Keratinocyte (primary cell): ENCODE results near the gene ASIC2.

Experiments used
- EZH2 ChIP-seq: IDR thresholded peaks from one replicate; pipeline ENCODE4 v1.6.1; 2012; ENCODE audit warnings: inconsistent platforms, mild to moderate bottlenecking, low read length, moderate library complexity
- TF ChIP-seq, protein P1 (sequence below), 3 experiments: IDR thresholded peaks in 1 of 3; conservative IDR thresholded peaks in 1 of 3; optimal IDR thresholded peaks in 1 of 3; 2 replicates in 2 of 3; 3 replicates in 1 of 3; pipeline versions ENCODE3 to v1.5.1; 2011; ENCODE audit warnings: low read length in 3 of 3, mild to moderate bottlenecking in 3 of 3, moderate library complexity in 2 of 3, control low read depth in 1 of 3, inconsistent platforms in 1 of 3; ENCODE audit not compliant: insufficient read depth in 2 of 3; ENCODE audit errors: extremely low read depth in 1 of 3

DNA sequence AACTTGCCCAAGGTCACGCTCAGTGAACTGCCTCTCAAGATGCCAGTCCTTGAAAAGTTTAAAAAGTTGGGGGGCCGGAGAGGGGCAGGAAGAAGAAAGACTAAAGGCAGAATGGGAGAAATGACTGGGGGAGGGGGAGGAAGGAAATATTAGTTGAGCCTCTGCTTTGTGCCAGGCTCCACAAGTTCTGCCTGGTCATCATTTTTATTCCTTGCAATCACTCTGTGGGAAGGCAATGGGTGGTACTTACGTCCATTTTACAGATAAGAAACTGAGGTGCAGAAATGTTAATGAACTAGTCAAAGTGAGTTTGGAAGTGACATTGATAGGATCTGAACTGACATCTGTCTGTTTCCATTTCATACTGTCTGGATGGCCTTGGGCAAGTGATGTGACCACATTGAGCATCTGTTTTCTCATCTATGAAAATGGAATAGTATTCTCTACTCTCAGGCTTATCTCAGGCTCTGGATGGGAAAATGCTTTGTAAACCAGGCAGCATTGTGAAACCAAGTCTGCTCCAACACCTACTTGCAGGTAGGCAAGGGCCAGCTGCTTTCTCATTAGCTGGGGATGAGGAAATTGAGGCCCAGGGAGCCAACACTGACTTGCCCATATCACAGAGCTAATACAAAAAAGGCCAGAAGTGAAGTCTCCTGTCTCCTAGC, 19.2 kb downstream of the ASIC2 start:
- no peak for TF ChIP-seq EZH2
- TF ChIP-seq, protein P1, sequence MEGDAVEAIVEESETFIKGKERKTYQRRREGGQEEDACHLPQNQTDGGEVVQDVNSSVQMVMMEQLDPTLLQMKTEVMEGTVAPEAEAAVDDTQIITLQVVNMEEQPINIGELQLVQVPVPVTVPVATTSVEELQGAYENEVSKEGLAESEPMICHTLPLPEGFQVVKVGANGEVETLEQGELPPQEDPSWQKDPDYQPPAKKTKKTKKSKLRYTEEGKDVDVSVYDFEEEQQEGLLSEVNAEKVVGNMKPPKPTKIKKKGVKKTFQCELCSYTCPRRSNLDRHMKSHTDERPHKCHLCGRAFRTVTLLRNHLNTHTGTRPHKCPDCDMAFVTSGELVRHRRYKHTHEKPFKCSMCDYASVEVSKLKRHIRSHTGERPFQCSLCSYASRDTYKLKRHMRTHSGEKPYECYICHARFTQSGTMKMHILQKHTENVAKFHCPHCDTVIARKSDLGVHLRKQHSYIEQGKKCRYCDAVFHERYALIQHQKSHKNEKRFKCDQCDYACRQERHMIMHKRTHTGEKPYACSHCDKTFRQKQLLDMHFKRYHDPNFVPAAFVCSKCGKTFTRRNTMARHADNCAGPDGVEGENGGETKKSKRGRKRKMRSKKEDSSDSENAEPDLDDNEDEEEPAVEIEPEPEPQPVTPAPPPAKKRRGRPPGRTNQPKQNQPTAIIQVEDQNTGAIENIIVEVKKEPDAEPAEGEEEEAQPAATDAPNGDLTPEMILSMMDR (optimal IDR thresholded peaks at IDR 0.05 in 1 of 3, IDR thresholded peaks at IDR 0.05 in 1 of 3, conservative IDR thresholded peaks at IDR 0.05 in 1 of 3; ENCODE audit: extremely low read depth in 1 of 3, insufficient read depth in 2 of 3, low read length in 3 of 3): no peak
